ENCODE results near the gene LRRTM4.

DNA sequence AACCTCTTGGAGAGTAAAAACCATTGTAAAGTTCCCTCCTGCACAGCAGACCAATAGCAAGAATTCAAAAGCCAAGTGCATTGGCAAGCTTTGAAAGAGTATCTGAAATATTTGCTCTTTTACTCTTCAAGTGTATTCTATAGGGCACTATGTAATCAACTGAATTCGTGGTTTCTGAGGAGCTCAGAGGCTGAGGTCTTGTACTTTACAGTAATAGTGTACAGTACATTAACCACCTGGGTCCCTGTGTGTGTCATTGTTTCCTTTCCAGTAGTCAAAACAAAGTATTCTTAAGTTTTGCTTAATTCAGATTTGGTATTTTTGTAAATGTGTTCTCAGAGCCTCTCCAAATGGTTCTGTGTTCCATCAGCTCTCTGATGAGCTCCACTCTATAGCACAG lies 769.7 kb downstream of the LRRTM4 start:
- TF ChIP-seq, protein P1, sequence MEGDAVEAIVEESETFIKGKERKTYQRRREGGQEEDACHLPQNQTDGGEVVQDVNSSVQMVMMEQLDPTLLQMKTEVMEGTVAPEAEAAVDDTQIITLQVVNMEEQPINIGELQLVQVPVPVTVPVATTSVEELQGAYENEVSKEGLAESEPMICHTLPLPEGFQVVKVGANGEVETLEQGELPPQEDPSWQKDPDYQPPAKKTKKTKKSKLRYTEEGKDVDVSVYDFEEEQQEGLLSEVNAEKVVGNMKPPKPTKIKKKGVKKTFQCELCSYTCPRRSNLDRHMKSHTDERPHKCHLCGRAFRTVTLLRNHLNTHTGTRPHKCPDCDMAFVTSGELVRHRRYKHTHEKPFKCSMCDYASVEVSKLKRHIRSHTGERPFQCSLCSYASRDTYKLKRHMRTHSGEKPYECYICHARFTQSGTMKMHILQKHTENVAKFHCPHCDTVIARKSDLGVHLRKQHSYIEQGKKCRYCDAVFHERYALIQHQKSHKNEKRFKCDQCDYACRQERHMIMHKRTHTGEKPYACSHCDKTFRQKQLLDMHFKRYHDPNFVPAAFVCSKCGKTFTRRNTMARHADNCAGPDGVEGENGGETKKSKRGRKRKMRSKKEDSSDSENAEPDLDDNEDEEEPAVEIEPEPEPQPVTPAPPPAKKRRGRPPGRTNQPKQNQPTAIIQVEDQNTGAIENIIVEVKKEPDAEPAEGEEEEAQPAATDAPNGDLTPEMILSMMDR (IDR thresholded peaks at IDR 0.05), result no peak
- no peak for TF ChIP-seq POLR2A (IDR thresholded peaks at IDR 0.05)

Data from thyroid gland (tissue), 4 donors.